Measurements from ENCODE around the gene ERCC6.

- TF ChIP-seq, protein P1, sequence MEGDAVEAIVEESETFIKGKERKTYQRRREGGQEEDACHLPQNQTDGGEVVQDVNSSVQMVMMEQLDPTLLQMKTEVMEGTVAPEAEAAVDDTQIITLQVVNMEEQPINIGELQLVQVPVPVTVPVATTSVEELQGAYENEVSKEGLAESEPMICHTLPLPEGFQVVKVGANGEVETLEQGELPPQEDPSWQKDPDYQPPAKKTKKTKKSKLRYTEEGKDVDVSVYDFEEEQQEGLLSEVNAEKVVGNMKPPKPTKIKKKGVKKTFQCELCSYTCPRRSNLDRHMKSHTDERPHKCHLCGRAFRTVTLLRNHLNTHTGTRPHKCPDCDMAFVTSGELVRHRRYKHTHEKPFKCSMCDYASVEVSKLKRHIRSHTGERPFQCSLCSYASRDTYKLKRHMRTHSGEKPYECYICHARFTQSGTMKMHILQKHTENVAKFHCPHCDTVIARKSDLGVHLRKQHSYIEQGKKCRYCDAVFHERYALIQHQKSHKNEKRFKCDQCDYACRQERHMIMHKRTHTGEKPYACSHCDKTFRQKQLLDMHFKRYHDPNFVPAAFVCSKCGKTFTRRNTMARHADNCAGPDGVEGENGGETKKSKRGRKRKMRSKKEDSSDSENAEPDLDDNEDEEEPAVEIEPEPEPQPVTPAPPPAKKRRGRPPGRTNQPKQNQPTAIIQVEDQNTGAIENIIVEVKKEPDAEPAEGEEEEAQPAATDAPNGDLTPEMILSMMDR (IDR thresholded peaks at IDR 0.05): no peak
- no peak for TF ChIP-seq EP300 (IDR thresholded peaks at IDR 0.05; ENCODE audit: low read depth)
Observed at GRCh38 chr10:49516216-49516970, 22.5 kb downstream of the ERCC6 start.

All from transverse colon (tissue), 3 donors.